HUDEP-2 (cell line): ENCODE results near the gene ESPN.
"Not testable (repeated sequence)": the region's sequence is repeated elsewhere in the genome, so short reads cannot be mapped to it uniquely, and the experiment has no call there.

Experiments
- DNase-seq, 76 experiments: peaks; one replicate each; lab custom pipeline; 2025; ENCODE audit not compliant: unreplicated experiment in 76 of 76; lab: John Stamatoyannopoulos, UW

Gene ESPN, protein sequence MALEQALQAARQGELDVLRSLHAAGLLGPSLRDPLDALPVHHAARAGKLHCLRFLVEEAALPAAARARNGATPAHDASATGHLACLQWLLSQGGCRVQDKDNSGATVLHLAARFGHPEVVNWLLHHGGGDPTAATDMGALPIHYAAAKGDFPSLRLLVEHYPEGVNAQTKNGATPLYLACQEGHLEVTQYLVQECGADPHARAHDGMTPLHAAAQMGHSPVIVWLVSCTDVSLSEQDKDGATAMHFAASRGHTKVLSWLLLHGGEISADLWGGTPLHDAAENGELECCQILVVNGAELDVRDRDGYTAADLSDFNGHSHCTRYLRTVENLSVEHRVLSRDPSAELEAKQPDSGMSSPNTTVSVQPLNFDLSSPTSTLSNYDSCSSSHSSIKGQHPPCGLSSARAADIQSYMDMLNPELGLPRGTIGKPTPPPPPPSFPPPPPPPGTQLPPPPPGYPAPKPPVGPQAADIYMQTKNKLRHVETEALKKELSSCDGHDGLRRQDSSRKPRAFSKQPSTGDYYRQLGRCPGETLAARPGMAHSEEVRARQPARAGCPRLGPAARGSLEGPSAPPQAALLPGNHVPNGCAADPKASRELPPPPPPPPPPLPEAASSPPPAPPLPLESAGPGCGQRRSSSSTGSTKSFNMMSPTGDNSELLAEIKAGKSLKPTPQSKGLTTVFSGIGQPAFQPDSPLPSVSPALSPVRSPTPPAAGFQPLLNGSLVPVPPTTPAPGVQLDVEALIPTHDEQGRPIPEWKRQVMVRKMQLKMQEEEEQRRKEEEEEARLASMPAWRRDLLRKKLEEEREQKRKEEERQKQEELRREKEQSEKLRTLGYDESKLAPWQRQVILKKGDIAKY

DNA sequence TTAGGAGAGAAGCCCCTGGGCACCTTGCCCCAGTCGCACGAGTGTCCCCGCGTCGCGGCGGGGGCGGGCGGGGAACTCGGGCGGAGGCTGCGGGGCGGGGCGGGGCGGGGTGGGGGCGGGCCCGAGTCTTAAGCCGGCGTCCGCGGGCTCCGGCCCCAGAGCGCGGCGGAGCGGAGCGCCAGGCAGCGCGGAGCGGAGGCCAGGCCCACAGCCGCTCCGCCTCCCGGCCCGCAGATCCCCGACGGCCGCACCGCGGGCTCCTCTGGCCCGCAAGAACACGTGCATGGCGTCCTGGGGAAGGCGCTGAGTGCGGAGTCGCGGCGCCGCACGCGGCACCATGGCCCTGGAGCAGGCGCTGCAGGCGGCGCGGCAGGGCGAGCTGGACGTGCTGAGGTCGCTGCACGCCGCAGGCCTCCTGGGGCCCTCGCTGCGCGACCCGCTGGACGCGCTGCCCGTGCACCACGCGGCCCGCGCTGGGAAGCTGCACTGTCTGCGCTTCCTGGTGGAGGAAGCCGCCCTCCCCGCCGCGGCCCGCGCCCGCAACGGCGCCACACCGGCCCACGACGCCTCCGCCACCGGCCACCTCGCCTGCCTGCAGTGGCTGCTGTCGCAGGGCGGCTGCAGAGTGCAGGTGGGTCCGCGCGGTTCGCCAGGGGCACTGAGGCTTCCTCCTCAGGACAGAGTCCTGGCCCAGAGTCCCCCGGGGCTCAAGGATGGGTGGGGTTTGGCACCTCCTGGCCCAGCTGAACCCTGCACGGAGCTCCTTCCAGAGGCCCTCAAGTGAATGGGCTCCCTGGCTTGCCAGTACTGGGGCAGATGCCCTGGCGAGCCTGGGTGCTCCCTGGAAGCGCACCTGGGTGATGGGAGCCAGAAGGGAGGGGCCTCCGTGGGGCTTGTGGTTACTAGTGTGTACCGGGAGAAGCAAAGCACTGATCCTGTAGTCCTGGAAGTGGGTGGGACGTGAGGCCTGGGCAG lies at the start of gene ESPN:
Gene ESPN (plus strand): TSS at position 158 of the 975 bp plus-strand sequence. CDS start 180 bp downstream, at position 338.
- peak in 30 of 76 experiments; percentile 9 to 60 (median 26) for DNase-seq

DNA sequence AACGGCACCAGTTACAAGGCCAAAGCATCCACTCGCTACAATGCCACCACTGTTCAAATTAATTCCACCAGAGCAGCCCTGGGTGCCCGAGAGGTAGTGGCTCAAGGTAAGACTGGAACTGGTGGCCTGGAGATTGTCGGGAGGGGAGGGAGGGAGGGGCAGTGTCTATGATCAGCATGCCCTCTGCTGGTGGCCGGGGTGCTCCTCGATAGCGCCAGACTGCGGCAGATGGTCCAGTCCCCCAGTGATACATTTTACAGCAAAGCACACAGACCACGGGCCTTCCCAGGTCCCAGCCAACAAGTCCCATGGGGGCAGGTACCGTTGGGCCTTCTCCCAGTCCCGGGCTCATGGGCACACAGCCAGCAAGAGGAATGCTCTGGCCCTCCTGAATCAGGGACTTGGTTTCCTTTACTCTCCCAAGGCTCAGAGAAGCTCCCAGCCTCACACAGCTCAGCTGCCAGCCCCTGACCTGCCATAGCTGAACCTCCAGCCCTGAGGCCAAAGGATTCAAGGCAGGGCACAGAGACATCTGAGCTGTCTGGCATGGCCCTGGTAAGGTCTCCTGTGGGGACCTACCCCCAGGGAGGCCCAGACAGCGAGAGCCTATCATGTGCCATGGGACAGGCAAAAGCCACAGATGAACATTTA lies 46.4 kb upstream of the ESPN start:
- peak in 9 of 76 experiments; percentile 7 to 37 (median 17) for DNase-seq

DNA sequence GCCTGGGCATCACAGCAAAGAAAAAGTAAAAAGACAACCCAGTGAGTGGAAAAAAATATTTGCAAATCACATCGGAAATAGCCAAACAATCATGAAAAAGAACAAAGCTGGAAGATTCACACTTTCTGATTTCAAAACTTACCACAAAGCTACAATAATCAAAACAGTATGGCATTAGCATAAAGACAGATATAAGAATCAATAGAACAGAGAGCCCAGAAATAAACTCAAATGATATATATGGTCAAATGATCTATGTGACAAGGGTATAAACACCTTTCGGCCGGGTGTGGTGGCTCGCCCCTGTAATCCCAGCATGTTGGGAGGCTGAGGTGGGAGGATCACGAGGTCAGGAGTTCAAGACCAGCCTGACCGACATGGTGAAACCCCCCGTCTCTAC lies 44.5 kb upstream of the ESPN start:
- DNase-seq: no peak

DNA sequence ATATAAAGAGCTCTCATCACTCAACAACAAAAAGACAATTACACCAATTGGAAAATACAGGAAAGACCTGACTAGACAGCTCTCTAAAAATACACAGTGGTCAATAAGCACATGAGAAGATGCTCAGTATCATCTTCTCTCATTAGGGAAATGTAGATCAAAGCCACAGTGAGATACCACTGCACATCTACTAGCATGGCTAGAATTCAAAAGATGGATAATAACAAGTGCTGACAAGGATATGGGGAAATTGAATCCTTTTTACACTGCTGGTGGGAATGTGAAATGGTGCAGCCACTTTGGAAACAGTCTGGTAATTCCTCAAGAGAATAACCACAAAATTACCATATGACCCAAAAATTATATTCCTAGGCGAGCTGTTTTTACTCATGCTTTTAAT lies 40.4 kb upstream of the ESPN start:
- DNase-seq: no peak

DNA sequence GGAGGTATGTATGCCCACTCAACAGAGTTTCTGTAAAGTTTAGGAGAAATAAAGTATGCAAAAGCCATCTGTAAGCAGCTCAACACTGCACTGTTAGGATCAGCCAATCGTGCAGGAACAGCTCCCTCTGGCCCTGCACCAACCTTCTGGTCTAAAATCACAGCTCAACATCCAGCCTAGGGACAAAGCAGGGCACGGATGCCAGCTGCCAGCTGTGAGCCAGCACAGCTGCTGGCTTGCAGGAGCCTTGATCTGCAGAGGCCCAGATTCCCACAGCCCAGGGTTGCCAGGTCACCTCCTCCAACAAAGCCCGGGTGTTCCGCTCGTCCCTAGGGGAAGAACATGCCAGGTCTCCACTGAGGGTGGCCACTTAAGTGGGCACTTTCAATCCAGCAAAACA lies 39.6 kb upstream of the ESPN start:
- DNase-seq: no peak

DNA sequence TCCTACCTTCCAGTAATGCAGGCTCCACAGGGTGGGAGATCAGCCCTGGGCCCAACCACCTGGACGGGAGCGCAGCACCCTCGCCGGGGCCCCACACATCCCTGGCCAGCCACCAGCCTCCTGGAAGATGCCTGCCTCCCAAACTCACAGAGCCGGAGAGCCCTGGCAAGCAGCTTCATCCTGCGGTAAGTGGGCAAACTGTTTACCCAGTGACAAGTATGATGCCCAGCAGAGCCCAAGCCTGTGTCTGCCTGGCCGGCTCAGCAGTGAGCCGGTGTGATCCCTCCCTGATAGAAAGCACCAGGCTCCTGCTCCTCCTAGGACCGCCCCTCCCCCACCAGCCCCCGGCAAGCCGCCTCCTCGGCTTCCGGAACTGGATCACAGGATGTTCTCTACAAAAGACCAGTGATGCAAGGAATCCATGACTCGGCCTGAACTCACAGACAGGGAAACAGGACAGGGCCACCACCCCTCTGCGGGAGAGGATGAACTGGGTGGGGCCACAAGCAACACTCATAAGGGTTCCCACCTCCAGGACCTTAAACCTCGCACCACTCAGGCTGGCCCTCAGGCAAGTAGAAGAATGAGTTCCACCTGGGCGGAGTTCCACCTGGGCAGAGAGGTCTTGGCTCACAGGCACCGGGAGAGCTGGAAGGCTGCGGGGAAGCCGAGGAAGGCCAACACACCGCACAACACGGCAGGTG lies 38.9 kb upstream of the ESPN start:
- DNase-seq: no peak

DNA sequence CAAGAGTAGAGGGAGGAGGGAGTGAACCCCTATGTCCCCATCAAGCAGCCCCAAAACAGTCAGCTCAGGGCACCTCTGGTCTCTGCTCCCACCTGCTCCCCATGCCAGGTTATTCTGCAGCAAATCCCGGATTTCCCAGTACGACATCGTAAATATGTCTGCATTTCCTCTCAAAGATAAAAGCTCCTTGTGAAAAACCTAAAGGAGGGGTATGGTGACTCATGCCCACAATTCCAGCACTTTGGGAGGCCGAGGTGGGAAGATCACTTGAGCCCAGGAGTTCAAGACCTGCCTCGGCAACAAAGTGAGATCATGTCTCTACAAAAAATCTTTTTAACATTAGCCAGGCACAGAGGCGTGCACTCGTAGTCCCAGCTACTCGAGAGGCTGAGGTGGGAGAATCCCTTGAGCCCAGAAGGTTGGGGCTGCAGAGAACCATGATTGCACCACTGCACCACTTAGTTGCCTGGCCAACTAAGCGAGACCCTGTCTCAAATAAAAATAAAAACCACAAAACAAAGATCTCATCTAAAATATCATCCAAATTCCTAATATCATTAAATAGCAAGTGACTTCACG lies 38.1 kb upstream of the ESPN start:
- no peak for DNase-seq

DNA sequence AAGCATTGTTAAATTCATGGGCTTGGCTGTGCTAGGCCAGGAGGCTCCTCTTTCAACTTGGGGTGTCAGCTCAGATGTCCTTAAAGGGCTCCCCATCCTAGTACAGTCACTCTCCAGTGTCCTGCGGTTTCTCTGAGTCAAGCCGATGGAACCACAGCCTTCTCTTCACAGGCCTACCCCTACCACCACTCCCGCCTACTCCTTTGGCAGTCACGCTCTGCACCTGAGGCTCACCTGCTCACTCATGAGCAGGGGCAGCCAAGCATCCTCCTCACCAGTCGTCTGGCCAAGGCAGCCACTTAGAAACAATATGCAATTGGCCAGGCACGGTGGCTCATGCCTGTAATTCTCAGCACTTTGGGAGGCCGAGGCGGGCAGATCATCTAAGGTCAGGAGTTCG lies 34.6 kb upstream of the ESPN start:
- no peak for DNase-seq

DNA sequence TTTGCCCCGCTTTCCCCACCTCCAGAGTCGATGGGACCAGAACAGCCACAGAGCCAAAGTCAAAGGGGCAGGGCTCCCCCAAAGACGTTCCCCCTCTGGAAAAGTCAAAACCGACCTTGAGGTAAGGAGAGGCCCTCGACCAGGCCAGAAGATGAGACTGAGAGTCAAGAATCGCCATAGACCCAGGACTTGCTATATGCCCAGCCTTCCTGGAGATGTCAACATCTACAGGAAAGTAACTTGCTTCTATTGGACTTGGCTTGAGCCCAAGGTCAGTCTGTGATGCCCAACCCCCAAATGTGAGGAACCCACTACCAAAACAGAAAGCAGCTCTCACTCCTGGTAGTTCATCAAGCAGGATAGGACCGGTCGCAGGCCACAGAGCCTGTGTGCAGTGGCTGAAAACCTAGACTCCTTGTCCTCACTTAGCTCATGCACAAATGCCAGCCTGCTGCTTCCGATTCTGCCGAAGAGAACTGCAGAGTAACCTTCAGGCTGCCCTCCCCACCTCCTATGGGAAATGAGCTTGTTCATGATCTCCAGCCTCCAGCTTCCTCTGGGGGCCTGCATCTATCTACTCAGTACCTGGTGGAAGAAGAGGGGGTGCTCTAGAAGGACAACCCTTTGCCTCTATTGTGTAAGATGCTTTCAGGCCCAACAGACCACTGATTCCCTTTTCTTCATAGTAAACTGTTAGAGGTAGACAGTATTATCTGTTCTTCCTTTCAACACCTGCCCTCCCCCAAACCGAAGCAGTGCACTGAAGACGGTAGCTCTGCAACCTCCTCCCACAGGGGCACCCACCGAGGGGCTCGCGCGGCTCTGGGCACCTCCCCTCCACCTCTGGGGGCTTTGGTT lies 32.4 kb upstream of the ESPN start:
- peak in 3 of 76 experiments; percentile 4 to 11 (median 10) for DNase-seq

DNA sequence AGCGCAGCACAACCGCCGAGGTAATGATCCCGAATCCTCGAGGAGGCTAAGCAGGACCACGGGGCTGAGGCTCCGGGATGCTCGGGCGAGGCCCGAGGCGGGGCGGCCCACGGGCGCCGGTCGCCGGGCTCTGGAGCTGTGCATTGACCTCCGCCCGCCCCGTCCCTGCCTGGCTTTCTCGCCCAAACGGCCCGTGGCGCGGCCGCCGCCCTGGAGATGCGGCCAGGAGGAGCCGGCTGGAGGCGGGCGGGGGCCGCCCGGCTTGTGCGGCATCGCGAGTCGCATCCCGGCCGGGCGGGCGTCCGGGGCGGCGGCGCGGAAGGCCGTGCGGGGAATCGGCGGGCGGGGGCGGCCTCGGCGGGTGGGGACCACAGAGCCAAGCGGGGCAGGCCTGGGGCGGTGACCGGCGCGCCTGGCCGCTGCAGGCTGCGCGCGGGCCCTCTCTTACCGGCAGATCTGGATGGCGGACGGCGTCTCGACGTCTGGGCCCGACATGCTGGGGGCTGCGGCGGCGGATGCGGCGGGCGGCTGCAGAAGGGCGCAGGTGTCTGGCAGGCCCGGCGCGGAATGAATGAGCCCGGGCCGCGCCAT lies 31.7 kb upstream of the ESPN start:
- DNase-seq: peak in 7 of 76 experiments; percentile 44 to 88 (median 56)

DNA sequence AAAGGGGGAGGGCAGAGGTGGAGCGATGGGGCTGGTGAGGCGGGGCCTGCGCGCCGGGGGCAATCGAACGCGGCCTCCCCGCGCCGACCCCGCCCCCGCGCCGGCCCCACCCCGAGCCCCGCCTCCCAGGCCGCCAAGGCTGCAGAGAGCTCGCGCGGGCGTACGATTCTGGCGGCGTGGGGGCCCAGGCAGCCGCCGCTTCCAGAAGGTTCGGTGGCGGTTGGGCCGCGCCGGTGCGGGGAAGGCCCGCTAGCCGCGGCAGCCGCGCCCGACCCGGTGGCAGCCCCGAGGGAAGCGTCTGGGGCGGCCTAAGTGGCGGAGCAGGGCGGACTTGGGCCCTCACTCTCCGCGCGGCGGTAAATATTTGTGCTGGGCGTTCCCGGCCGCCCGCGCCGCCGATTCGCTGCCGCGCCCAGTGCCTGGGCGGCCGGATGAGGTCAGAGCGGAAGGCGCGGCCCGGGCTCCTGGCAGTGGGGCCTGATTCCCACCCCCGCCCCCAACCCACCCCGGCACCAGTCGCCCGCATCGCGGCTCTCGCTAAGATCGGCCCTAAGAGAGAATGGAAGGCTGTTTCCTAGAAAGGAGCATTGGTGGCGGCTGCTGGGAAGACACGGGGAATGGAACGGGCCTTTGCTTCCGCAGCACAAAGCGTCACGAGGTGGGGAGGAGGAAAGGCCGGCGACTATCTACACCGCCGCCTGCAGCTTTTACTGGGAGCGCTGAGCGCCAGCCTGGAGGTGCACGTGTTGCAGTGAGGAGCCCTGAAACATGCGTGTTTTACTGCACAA lies 31.0 kb upstream of the ESPN start, which contains the start of gene ACOT7:
Gene ACOT7 (minus strand): TSS at position 368 of the 788 bp plus-strand sequence. CDS start 368 bp downstream, outside the sequence.
- peak in 73 of 76 experiments; percentile 42 to 92 (median 79) for DNase-seq

DNA sequence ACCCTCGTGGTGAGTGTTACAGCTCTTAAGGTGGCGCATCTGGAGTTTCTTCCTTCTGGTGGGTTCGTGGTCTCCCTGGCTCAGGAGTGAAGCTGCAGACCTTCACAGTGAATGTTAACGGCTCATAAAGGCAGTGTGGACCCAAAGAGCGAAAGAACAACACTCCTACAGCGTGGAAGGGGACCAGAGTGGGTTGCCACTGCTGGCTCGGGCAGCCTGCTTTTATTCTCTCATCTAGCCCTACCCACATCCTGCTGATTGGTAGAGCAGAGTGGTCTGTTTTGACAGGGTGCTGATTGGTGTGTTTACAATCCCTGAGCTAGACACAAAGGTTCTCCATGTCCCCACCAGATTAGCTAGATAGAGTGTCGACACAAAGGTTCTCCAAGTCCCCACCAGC lies 29.4 kb upstream of the ESPN start:
- not testable (repeated sequence) for DNase-seq

DNA sequence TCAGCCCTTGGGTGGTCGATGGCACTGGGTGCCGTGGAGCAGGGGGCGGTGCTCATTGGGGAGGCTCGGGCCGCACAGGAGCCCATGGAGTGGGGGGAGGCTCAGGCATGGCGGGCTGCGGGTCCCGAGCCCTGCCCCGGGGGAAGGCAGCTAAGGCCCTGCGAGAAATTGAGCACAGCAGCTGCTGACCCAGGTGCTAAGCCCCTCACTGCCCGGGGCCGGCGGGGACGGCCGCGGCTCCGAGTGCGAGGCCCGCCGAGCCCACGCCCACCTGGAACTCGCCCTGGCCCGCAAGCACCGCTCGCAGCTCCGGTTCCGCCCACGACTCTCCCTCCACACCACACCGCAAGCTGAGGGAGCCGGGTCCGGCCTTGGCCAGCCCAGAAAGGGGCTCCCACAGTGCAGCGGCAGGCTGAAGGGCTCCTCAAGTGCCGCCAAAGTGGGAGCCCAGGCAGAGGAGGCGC lies 28.8 kb upstream of the ESPN start:
- not testable (repeated sequence) for DNase-seq

DNA sequence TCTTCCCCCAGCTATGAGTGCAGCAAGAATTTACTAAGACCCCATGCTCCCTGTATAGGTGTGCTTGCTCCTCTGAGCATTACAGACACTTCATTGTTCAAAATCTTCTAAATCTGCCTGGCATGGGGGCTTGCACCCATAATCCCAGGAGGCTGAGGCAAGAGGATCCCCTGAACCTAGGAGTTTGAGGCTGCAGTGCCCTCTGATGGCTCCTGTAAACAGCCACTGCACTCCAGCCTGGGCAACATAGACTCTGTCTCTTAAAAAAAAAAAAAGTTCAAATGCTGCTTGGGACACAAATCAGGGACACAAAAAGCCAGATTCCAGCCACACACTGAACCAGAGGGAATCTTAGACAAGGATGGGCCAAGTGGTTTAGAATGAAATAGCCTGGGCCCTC lies 27.6 kb upstream of the ESPN start:
- DNase-seq: peak in 3 of 76 experiments; percentile 3 to 17 (median 7)

DNA sequence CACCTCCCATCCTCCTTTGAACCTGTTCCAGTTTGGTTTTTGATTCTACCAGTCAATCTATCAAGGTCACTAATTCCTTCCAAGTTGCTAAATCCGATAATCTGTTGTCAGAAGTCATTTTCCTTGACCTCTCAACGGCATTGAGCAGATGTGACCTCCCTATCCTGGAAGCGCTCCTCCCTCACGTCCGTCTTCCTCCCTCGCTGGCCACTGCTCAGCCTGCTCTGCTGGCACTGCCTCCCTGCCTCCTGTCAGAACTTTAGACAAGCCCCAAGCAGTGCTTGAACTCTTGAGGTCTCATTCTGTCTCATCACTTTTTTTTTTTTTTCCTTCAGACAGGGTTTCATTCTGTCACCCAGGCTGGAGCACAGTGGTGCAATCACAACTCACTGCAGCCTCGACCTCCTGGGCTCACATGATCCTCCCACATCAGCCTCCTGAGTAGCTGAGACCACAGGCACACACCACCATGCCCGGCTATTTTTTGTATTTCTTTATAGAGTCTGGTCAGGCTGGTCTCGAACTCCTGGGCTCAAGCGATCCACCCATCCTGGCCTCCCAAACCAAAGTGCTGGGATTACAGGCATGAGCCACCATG lies 26.6 kb upstream of the ESPN start:
- no peak for DNase-seq

DNA sequence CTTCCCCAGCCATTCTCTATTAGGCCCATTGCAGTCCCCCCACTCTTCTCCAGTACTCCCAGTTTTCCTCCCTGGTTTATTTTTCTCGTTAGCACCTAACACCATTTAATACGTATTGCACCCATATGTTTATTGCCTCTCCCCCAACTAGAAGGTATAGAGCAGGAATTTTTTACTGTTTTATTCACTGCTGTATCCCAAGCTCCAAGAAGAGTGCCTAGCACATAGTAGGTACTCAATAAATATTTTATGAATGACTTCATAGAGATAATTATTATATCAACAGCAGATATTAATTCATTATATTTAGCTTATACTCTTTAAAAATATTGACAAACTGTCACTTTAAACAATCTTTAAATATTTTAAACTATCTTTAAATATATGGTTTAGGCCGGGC lies 25.3 kb upstream of the ESPN start:
- no peak for DNase-seq
